B cell (primary cell): ENCODE measurements around the gene FBN2. TPM values are rescaled to one million over a fixed set of nuclear protein-coding genes. Genes with fewer than 3 reads are reported as not detected.
"Not testable (repeated sequence)": the region's sequence is repeated elsewhere in the genome, so short reads cannot be mapped to it uniquely, and the experiment has no call there.

ENCODE experiments used
- ATAC-seq: fragments of 200-7000 bp; cut with Tn5 transposase; one replicate; pipeline ENCODE4 v1.10.0; 2021; ENCODE audit warnings: low read depth, mild to moderate bottlenecking, moderate number of reproducible peaks, moderate library complexity
- CTCF ChIA-PET: fragments of 350-600 bp; sonication (Branson Sonifier 250); formaldehyde crosslinking; loops from one replicate; lab custom pipeline; 2021; ENCODE audit warnings: antibody characterized with exemption, inconsistent platforms; lab: Charles Lee
- POLR2A ChIA-PET: fragments of 350-600 bp; sonication (Branson Sonifier 250); formaldehyde crosslinking; loops from one replicate; lab custom pipeline; 2021; ENCODE audit warnings: antibody characterized with exemption; lab: Charles Lee
- DNase-seq: peaks from one replicate; pipeline ENCODE4 v3.0.0; 2013
- H2AFZ ChIP-seq: 2 replicates; pipeline ENCODE4 v1.6.1; 2012; ENCODE audit warnings: mild to moderate bottlenecking, low read depth, low read length; ENCODE audit not compliant: insufficient read depth, poor library complexity, severe bottlenecking
- H3K27ac ChIP-seq, 2 donors: 1 replicate in 1 of 2; 2 replicates in 1 of 2; pipeline ENCODE4 v1.5.1; 2012 to 2013; ENCODE audit warnings: low read length in 2 of 2, mild to moderate bottlenecking in 2 of 2, moderate library complexity in 1 of 2
- H3K27me3 ChIP-seq, 4 experiments: fragments of 200-600 bp in 1 of 4; sonication (generic) in 1 of 4; replicated peaks in 1 of 4; 1 replicate in 2 of 4; 2 replicates in 2 of 4; pipeline versions ENCODE4 v1.6.1 to v1.7.0; 2013 to 2016; ENCODE audit warnings: low read length in 3 of 4, mild to moderate bottlenecking in 2 of 4, mixed read lengths in 1 of 4, moderate library complexity in 1 of 4; ENCODE audit not compliant: insufficient read depth in 4 of 4, control insufficient read depth in 3 of 4; ENCODE audit errors: control extremely low read depth in 1 of 4
- H3K36me3 ChIP-seq, 2 experiments: replicated peaks in 1 of 2; 1 replicate in 1 of 2; 2 replicates in 1 of 2; pipeline versions ENCODE4 v1.6.1 to v1.7.1; 2013; ENCODE audit warnings: low read length in 1 of 2; ENCODE audit not compliant: insufficient read depth in 2 of 2, control insufficient read depth in 1 of 2; ENCODE audit errors: control extremely low read depth in 1 of 2, extremely low read depth in 1 of 2
- H3K4me1 ChIP-seq, 2 donors: fragments of 200-600 bp in 1 of 2; sonication (generic) in 1 of 2; 1 replicate in 1 of 2; 2 replicates in 1 of 2; pipeline versions ENCODE4 v1.5.1 to v1.6.1; 2013 to 2017; ENCODE audit warnings: low read length in 2 of 2; ENCODE audit not compliant: control insufficient read depth in 2 of 2, insufficient read depth in 2 of 2
- H3K4me2 ChIP-seq: replicated peaks from 2 replicates; pipeline ENCODE3; 2012; ENCODE audit warnings: mild to moderate bottlenecking, low read depth, low read length; ENCODE audit not compliant: poor library complexity, severe bottlenecking
- H3K4me3 ChIP-seq, 5 experiments: fragments of 200-600 bp in 1 of 5; sonication (generic) in 1 of 5; 1 replicate in 3 of 5; 2 replicates in 2 of 5; pipeline versions ENCODE4 v1.5.1 to v1.7.0; 2011 to 2016; ENCODE audit warnings: low read length in 4 of 5, mild to moderate bottlenecking in 4 of 5, low read depth in 2 of 5, control low read depth in 1 of 5, moderate library complexity in 1 of 5; ENCODE audit not compliant: insufficient read depth in 1 of 5; ENCODE audit errors: control extremely low read depth in 1 of 5, extremely low read depth in 1 of 5
- H3K79me2 ChIP-seq: fragments of 200-600 bp; sonication (generic); one replicate; pipeline ENCODE4 v1.6.0; 2016; ENCODE audit warnings: low read length; ENCODE audit not compliant: control insufficient read depth, insufficient read depth
- H3K9ac ChIP-seq: fragments of 200-600 bp; sonication (generic); 2 replicates; pipeline ENCODE4 v1.6.1; 2017; ENCODE audit warnings: mild to moderate bottlenecking, low read length, moderate library complexity
- H3K9me3 ChIP-seq, 3 donors: one replicate each; pipeline versions ENCODE4 v1.6.1 to v1.7.1; 2013; ENCODE audit warnings: low read length in 2 of 3; ENCODE audit not compliant: control insufficient read depth in 2 of 3, insufficient read depth in 1 of 3; ENCODE audit errors: control extremely low read depth in 1 of 3
- H4K20me1 ChIP-seq: 2 replicates; pipeline ENCODE4 v1.6.0; 2012; ENCODE audit warnings: mild to moderate bottlenecking, low read length; ENCODE audit not compliant: insufficient read depth, control insufficient read depth, poor library complexity, severe bottlenecking
- H3K27ac Mint-ChIP-seq: one replicate; pipeline ENCODE4 v1.8.0; 2021; ENCODE audit warnings: mixed read lengths
- H3K27me3 Mint-ChIP-seq: one replicate; pipeline ENCODE4 v1.8.0; 2021; ENCODE audit warnings: mixed read lengths
- H3K4me1 Mint-ChIP-seq: one replicate; pipeline ENCODE4 v1.8.0; 2021; ENCODE audit warnings: mixed read lengths
- H3K4me3 Mint-ChIP-seq: one replicate; pipeline ENCODE4 v1.8.0; 2021; ENCODE audit warnings: mixed read lengths
- H3K9me3 Mint-ChIP-seq: one replicate; pipeline ENCODE4 v1.8.0; 2022; ENCODE audit warnings: mixed read lengths; ENCODE audit not compliant: insufficient read depth
- CTCF ChIP-seq: fragments of 200-600 bp; IDR thresholded peaks from one replicate; pipeline ENCODE4 v1.8.0; 2022; ENCODE audit warnings: antibody characterized with exemption, mild to moderate bottlenecking
- EZH2 ChIP-seq: IDR thresholded peaks from 2 replicates; pipeline ENCODE4 v1.6.1; 2012; ENCODE audit warnings: borderline replicate concordance, low read depth, mild to moderate bottlenecking, moderate library complexity, low read length; ENCODE audit not compliant: insufficient read depth, poor library complexity, severe bottlenecking
- WGBS: methylation state at CpG from one replicate; pipeline ENCODE4 v1.1.5; 2013; ENCODE audit warnings: missing lambda C conversion rate; ENCODE audit not compliant: insufficient coverage; 5-methylcytosine and 5-hydroxymethylcytosine counted together
- intact Hi-C: fragments of 100-400 bp; cut with micrococcal nuclease; formaldehyde crosslinking; loops from one replicate; pipeline ENCODE4 v1.10.0; 2022
- polyA plus RNA-seq: library from polyadenylated mRNA; depleted of rRNA; stranded (reverse); fragments of >200 nt; gene quantifications from 2 replicates; pipeline ENCODE4 v1.2.3, GENCODE V29; 2012
- total RNA-seq, 2 donors: library from RNA; stranded (reverse); fragments of 120-200 nt in 1 of 2; gene quantifications; 1 replicate in 1 of 2; 2 replicates in 1 of 2; pipeline versions ENCODE4 v1.2.3 to v1.2.4, GENCODE V29; 2013 to 2022

The FBN2 gene
- total and polyA plus RNA-seq, 2 donors (not counting 1 experiment from before 2014, with no cell fraction given), result 0.03 TPM; not detected in 1

DNA sequence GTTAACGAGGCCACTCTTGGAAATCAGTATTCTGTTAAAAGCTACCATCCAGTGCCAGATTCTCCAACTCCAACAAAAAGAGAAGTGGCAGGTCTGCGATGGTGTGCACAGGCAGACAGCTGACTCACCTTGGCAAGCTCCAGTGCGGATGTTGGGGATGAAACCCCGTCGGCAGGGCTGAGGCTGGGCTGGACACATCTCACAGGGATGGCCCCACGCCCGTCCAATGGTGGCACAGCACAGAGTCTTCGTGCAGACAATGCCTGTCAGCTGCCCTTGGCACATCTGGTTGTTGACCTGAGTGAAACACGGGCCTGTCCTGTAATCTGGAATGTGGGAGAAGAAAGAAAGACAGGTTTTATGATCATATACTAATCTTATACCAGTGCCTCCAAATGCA lies 73.4 kb downstream of the FBN2 start:
- Histone ChIP-seq H4K20me1 (no peaks in the 10 kb centered on the region), H3K79me2 (no peaks in the 10 kb centered on the region), H3K4me1 (no peaks in the 10 kb centered on the region), H2AFZ (no peak overlapping the region), H3K27ac (no peak overlapping the region), H3K4me2 (no peak overlapping the region), H3K4me3 (no peak overlapping the region), H3K36me3 (no peaks in the 10 kb centered on the region), H3K27me3 (no peaks in the 10 kb centered on the region), H3K9ac (no peak overlapping the region), H3K9me3 (no peaks in the 10 kb centered on the region)
- Mint-ChIP-seq H3K9me3 (peaks cover 3% of the 10 kb centered on the region), H3K27me3 (no peaks in the 10 kb centered on the region), H3K27ac (no peak overlapping the region), H3K4me3 (no peak overlapping the region), H3K4me1 (no peaks in the 10 kb centered on the region)
- no peak for ATAC-seq
- no peak for DNase-seq
- ChIA-PET CTCF (no interaction called here), POLR2A (no interaction called here)
- TF ChIP-seq CTCF (no peak), EZH2 (no peak)
- intact Hi-C loops, result no loop called here
- 94% methylated on average over 8 of the region's 9 CpGs for WGBS

GRCh38 chr5:128462330-128462729 lies 75.7 kb downstream of the FBN2 start:
- Histone ChIP-seq H2AFZ (no peak overlapping the region), H3K9ac (no peak overlapping the region), H3K27ac (no peak overlapping the region), H3K4me1 (no peaks in the 10 kb centered on the region), H3K4me2 (no peak overlapping the region), H3K36me3 (no peaks in the 10 kb centered on the region), H3K27me3 (no peaks in the 10 kb centered on the region), H3K4me3 (no peak overlapping the region), H3K9me3 (no peaks in the 10 kb centered on the region), H4K20me1 (no peaks in the 10 kb centered on the region), H3K79me2 (no peaks in the 10 kb centered on the region)
- intact Hi-C loops, result no loop called here
- H3K4me1 Mint-ChIP-seq, result no peaks in the 10 kb centered on the region
- peaks cover 3% of the 10 kb centered on the region for H3K9me3 Mint-ChIP-seq
- DNase-seq (no peak), ATAC-seq (no peak)
- no peak overlapping the region for H3K4me3 Mint-ChIP-seq
- H3K27ac Mint-ChIP-seq, result no peak overlapping the region
- POLR2A ChIA-PET, result no interaction called here
- H3K27me3 Mint-ChIP-seq, result no peaks in the 10 kb centered on the region
- CTCF ChIA-PET, result no interaction called here
- no peak for TF ChIP-seq CTCF
- TF ChIP-seq EZH2, result no peak
- 100% methylated on average over 1 of the region's 2 CpGs for WGBS

DNA sequence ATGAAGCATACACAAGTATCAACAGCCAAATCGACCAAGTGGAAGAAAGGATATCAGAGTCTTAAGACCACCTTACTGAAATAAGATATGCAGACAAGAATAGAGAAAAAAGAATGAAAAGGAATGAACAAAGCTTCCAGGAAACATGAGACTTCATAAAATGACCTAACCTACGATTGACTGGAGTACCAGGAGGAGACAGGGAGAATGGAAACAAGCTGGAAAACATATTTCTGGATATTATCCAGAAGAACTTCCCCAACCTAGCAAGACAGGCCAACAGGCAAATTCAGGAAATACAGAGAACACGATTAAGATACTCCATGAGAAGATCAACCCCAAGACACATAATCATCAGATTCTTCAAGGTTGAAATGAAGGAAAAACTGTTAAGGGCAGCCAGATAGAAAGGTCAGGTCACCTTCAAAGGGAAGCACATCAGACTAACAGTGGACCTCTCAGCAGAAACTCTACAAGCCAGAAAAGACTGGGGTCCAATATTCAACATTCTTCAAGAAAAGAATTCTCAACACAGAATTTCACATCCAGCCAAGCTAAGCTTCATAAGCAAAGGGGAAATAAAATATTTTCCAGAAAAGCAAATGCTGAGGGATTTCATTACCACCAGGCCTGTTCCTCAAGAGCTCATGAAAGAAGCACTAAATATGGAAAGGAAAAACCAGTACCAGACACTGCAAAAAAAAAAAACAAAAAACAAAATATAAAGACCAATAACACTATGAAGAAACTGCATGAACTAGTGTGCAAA lies 80.7 kb downstream of the FBN2 start:
- H3K4me3 Mint-ChIP-seq, H3K9ac ChIP-seq, H2AFZ ChIP-seq, H3K9me3 Mint-ChIP-seq, H3K4me1 Mint-ChIP-seq, DNase-seq, H3K27ac Mint-ChIP-seq, H3K9me3 ChIP-seq, H3K79me2 ChIP-seq, intact Hi-C loops, CTCF ChIA-PET, H3K4me2 ChIP-seq, H3K27me3 Mint-ChIP-seq, H3K27ac ChIP-seq, H3K36me3 ChIP-seq, H3K27me3 ChIP-seq, H3K4me3 ChIP-seq, H4K20me1 ChIP-seq, H3K4me1 ChIP-seq, POLR2A ChIA-PET, ATAC-seq: not testable (repeated sequence)
- WGBS, result no CpG with 5 or more reads among the region's 3 CpGs
